ENCODE results near the gene HNRNPU. TPM values are rescaled to one million over a fixed set of nuclear protein-coding genes. Genes with fewer than 3 reads are reported as not detected.

HNRNPU gene
- total RNA-seq, 1 donor from 2014 or later: 183 TPM

DNA sequence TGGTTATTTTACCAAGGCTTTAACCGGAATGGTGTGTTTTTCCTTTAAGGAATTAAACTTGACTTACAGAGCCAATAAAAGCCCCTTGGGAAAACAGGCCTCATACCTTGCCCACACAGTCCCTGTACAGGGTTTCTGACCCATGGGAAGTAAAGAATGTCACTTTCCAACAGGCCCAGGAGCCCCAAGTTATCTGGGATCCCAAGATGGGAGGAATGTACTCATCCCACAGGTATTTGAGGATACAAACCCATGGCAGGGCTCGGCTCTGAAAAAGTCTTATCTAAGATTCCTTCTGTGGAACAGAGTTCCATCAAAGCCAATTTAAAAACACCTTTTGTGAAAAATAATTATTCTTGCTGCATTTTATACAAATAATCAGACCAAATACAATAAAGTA, 44.2 kb downstream of the HNRNPU start:
- intact Hi-C loops (cut with micrococcal nuclease): no loop called here
- ATAC-seq (no peak), DNase-seq (no peak)

GRCh38 chr1:244817415-244817894, 46.9 kb downstream of the HNRNPU start:
- intact Hi-C loops (cut with micrococcal nuclease): no loop called here
- ATAC-seq (no peak), DNase-seq (no peak)

DNA sequence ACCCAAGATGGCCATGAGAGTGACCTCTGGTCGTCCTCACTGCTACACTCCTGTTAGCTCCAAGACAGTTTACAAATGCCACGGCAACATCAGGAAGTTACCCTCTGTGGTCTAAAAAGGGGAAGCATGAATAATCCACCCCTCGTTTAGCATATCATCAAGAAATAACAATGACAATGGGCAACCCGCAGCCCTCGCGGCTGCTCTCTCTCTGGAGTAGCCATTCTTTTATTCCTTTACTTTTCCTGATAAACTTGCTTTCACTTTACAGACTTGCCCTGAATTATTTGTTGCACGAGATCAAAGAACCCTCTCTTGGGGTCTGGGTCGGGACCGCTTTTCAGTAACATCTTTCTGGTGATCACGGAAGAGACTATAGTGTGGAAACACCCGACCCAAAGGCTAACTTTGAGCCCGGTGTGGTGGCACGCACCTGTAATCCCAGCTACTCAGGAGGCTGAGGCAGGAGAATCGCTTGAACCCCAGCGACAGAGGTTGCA, 48.7 kb downstream of the HNRNPU start:
- DNase-seq (no peak), ATAC-seq (no peak)
- intact Hi-C loops (cut with micrococcal nuclease): no loop called here

DNA sequence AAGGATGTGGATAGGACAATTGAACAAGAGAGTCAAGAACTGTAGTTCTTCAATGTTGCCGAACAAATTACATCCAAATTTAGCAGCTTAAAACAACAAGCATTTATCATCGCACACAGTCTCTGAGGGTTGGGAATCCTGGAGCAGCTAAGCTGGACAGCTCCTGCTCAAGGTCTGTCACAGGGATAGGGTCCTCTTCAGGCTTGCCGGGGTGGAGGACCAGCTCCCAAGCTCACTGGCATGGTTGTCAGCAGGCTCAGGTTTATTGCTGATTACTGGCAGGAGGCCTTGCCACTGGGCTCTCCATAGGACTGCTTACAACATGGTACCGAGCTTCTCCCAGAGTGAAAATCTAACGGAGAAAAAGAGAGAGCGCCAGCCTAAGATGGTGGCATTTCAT, 51.0 kb downstream of the HNRNPU start:
- no peak for ATAC-seq
- intact Hi-C loops (cut with micrococcal nuclease): no loop called here
- DNase-seq: no peak

DNA sequence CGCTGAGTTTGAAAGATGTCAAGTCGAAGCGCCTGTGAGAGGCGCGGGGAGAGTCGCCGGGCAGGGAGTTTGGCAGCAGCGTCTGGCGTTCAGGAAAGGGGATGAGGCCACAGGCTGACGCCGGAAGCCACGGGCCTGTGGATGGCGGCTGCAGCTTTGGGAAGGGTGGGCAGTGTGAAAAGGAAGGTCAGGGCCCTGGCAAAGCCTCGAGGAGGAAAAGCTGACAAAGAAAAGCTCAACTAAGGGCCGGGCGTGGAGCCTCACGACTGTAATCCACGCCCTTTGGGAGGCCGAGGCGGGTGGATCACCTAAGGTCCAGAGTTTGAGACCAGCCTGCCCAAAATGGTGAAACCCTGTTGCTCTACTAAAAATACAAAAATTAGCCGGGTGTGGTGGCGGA, 54.1 kb downstream of the HNRNPU start:
- no peak for ATAC-seq
- DNase-seq: no peak
- intact Hi-C loops (cut with micrococcal nuclease): no loop called here

- DNase-seq (no peak), ATAC-seq (no peak)
- intact Hi-C loops (cut with micrococcal nuclease): no loop called here
These were observed 57.2 kb downstream of the HNRNPU start for GRCh38 chr1:244807138-244807537.

DNA sequence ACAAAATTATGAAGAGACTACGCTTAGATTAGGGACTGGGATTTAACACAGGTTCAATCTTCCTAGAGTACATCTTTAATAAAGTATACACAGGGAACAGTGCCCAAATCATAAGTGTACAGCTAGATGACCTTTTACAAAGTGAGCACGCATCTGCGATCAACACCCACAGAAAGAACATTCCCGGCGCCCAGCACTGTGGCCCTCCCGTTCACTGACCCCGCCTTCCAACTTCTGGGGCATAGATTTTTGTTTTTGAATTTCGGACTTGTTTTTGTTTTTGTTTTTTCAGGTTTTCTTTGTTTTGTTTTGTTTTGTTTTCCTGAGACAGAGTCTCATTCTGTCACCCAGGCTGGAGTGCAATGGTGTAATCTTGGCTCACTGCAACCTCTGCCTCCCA, 59.5 kb downstream of the HNRNPU start:
- DNase-seq (no peak), ATAC-seq (no peak)
- intact Hi-C loops (cut with micrococcal nuclease): loop anchor here (5.0 kb wide), 1 partner anchor 237 kb away; no protein-coding TSS in a partner anchor

- no peak for ATAC-seq
- DNase-seq: no peak
- intact Hi-C loops (cut with micrococcal nuclease): loop anchor here (5.0 kb wide), 1 partner anchor 240 kb away; no protein-coding TSS in a partner anchor
These were observed 61.6 kb downstream of the HNRNPU start for GRCh38 chr1:244802556-244803239.

GRCh38 chr1:244802041-244802440, 62.3 kb downstream of the HNRNPU start:
- no peak for DNase-seq
- no peak for ATAC-seq
- intact Hi-C loops (cut with micrococcal nuclease): loop anchor here (5.0 kb wide), 1 partner anchor 240 kb away; no protein-coding TSS in a partner anchor

DNA sequence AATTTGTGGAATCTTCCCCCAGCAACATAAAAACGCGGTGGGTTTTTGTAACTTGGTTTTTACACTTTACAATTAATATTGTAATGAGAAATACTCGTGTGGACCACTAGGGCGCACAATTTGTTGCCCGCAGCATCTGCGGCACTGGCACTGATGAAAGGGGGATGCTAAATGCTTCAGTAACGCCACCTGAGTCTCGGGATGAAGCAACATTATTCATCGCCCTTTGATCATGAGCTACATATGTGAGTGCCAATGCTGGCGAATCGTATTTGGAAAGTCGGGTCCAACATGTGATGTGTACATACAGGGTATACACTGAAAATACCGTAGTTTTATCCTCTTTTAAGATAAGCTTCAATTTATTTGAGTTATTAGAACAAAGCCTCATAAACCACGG, 63.1 kb downstream of the HNRNPU start:
- intact Hi-C loops (cut with micrococcal nuclease): loop anchor here (5.0 kb wide), 1 partner anchor 241 kb away; no protein-coding TSS in a partner anchor
- ATAC-seq (peak; percentile 61), DNase-seq (no peak)

DNA sequence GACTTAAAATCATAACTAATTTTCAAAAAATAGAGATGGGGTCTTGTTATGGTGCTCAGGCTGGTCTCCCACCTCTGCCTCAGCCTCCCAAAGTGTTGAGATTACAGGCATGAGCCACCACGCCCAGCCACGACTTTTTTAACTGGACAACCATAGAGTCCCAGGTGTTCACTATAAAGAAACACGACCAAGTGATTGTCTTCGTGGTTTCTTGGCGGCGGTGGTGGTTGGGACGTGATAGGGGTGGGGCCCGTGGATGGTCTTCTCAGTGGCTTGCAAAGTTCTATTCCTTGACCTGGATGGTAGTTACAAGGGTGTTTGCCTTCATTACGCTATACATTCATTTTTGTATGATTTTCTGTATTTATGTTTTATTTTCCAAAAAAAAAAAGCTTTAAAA, 63.5 kb downstream of the HNRNPU start:
- intact Hi-C loops (cut with micrococcal nuclease): loop anchor here (5.0 kb wide), 1 partner anchor 241 kb away; no protein-coding TSS in a partner anchor
- DNase-seq (no peak), ATAC-seq (no peak)

Other genes with a start within 250 kb of the HNRNPU start
- 25.1 TPM for gene DESI2, start 211.4 kb downstream of the HNRNPU start, total RNA-seq
- gene COX20, start 28.9 kb downstream of the HNRNPU start, total RNA-seq: 63.7 TPM